ENCODE results near the gene NLRP7.
"Not testable (repeated sequence)": the region's sequence is repeated elsewhere in the genome, so short reads cannot be mapped to it uniquely, and the experiment has no call there.

GRCh38 chr19:54907899-54908298 lies 39.4 kb downstream of the NLRP7 start:
- not testable (repeated sequence) for TF ChIP-seq CTCF (IDR thresholded peaks at IDR 0.05); USF2 (IDR thresholded peaks at IDR 0.05); POLR2A (IDR thresholded peaks at IDR 0.05; ENCODE audit: low read length); RNF2 (IDR thresholded peaks at IDR 0.05; ENCODE audit: borderline replicate concordance, low read depth); TP53 (CRISPR knock-in tag; IDR thresholded peaks at IDR 0.05); MAFK (IDR thresholded peaks at IDR 0.05; ENCODE audit: partially characterized antibody); RCOR1 (IDR thresholded peaks at IDR 0.05; ENCODE audit: low read depth, low read length); NR3C1 (IDR thresholded peaks at IDR 0.05)

All from A549 (cell line).